COLO829 (cell line): ENCODE measurements around the gene TLE3.

ENCODE experiments used
- DNase-seq: peaks from one replicate; pipeline ENCODE4 v3.0.0; 2012; ENCODE audit warnings: low spot score

The TLE3 gene

DNA sequence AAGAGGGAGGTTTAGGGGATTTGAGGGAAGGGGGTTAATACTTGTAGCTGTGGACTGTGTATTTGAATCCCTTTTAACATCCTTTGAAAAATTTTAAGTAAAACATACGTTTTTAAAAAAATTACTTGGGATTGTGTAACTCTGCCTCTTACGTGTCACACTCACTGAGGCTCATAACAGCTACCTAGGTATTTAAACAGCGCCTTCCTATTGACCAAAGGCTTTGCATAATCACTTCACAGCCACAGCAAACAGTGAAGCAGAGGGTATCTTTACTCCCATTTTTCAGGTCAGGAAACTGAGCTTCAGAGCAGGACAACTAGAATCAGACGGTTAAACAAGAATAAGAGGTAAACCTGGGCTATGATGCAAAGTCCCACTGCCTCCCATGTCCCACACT lies 95.9 kb downstream of the TLE3 start:
- no peak for DNase-seq

DNA sequence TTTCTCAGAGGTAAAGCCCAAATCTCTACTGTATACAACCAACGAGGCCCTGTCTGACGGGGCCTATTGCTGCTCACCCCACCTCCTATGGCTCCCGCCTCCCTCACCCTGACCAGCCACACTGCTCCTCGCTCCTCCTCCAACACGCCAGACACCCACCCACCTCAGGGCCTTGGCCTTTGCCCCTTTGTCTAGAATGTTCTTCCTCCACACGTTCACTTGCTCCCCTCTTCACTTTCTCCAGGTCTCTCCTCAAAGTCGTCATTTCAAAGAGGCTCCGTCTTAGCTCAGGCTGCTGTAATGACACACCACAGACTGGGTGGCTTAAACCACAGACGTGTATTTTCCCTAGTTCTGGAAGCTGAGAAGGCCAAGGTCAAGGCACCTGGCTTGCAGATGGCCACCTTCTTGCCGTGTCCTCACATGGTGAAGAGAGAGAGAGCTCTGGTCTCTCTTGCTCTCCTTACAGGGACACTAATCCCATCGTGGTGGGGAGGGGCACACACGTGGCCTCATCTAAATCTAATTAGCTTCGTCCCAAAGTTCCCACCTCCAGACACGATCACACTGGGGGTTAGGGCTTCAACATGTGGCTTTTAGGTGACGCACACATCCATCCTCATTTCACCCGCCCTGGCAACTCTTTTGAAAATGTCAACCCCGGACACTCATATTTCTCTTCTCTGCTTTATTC lies 98.2 kb downstream of the TLE3 start:
- DNase-seq: no peak

DNA sequence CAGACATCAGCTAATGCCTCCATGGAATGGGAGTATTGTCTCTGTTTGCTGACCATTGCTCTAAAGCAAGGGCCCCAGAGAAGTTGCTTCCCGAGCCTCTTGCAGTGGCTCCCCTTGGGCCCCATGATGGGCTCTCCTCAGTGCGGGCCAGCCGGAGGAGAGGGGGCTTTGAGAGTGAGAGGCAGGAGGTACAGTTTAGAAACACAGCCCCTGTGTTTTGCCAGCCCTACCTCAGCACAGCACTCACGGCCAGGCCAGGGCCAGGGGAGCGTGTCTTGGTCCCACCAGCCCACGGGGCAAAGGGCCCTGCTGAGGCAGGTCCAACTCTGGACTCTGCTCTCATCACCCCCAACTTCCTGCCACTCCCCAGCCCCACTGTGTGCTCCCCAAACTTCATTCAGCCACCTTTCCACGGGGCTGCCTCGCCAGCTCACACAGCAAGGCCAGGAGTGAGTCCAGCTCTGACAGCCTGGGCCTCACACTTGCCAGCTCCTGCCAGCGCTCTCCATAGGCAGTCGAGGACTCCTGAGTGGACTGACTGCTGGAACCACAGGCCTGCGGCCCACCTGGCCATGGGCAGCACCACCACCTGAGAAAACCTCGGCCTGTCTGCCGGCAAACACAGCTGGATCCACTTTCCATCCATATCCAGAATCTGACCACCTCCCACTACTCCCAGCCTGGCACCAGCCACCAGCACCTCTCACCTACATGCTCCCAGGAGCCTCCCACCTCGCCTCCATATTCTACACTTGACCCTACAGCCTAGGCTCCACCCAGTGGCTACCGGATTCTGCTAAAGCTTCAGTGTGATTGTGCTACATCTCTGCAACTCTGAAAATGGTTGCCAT lies 99.0 kb downstream of the TLE3 start:
- no peak for DNase-seq

DNA sequence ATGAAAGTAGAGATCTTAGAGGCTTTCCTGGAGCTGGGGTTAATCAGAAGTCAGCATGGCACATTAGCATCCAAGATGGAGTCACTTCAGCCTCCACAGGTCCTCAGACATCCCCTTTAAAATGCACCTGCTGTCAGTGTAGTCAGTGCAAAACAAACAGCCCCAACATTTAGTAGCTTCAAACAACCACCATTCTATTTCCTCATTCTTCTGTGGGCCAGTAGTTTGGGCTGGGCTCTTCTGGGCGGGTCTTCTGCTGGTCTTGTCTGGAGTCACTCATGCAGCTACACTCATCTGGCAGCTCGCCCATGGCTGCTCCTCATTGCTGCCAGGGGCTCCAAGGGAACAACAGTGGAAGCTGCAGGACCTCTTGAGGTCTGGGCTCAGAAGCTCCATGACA lies 99.9 kb downstream of the TLE3 start:
- DNase-seq: no peak
